ENCODE measurements around the gene PBX2.
"Not testable (repeated sequence)": the region's sequence is repeated elsewhere in the genome, so short reads cannot be mapped to it uniquely, and the experiment has no call there.

Gene PBX2

GRCh38 chr6:32146687-32147086 lies 43.3 kb downstream of the PBX2 start:
- Histone ChIP-seq H3K9me3 (ENCODE audit: control insufficient read depth, low read length) (no peaks in the 10 kb centered on the region), H3K9ac (ENCODE audit: low read length) (no peak overlapping the region), H3K4me1 (ENCODE audit: control insufficient read depth, insufficient read depth, low read length) (peaks cover 17% of the 10 kb centered on the region), H3K36me3 (ENCODE audit: control insufficient read depth, insufficient read depth, low read length) (no peaks in the 10 kb centered on the region), H3K4me3 (ENCODE audit: low read length) (no peak overlapping the region), H3K27me3 (ENCODE audit: control insufficient read depth, insufficient read depth, low read length) (no peaks in the 10 kb centered on the region)

GRCh38 chr6:32146287-32146686 lies 43.7 kb downstream of the PBX2 start:
- Histone ChIP-seq H3K9ac (ENCODE audit: low read length) (no peak overlapping the region), H3K27me3 (ENCODE audit: control insufficient read depth, insufficient read depth, low read length) (no peaks in the 10 kb centered on the region), H3K36me3 (ENCODE audit: control insufficient read depth, insufficient read depth, low read length) (no peaks in the 10 kb centered on the region), H3K9me3 (ENCODE audit: control insufficient read depth, low read length) (no peaks in the 10 kb centered on the region), H3K4me1 (ENCODE audit: control insufficient read depth, insufficient read depth, low read length) (peaks cover 16% of the 10 kb centered on the region), H3K4me3 (ENCODE audit: low read length) (no peak overlapping the region)

GRCh38 chr6:32144238-32144637 lies 45.8 kb downstream of the PBX2 start:
- H3K4me1 ChIP-seq (ENCODE audit: control insufficient read depth, insufficient read depth, low read length): peaks cover 13% of the 10 kb centered on the region
- not testable (repeated sequence) for H3K9ac ChIP-seq (ENCODE audit: low read length); H3K27me3 ChIP-seq (ENCODE audit: control insufficient read depth, insufficient read depth, low read length); H3K4me3 ChIP-seq (ENCODE audit: low read length); H3K9me3 ChIP-seq (ENCODE audit: control insufficient read depth, low read length); H3K36me3 ChIP-seq (ENCODE audit: control insufficient read depth, insufficient read depth, low read length)

GRCh38 chr6:32140420-32141046 lies 49.5 kb downstream of the PBX2 start:
- Histone ChIP-seq H3K27me3 (ENCODE audit: control insufficient read depth, insufficient read depth, low read length) (no peaks in the 10 kb centered on the region), H3K9ac (ENCODE audit: low read length) (no peak overlapping the region), H3K4me1 (ENCODE audit: control insufficient read depth, insufficient read depth, low read length) (peaks cover 3% of the 10 kb centered on the region), H3K4me3 (ENCODE audit: low read length) (no peak overlapping the region), H3K9me3 (ENCODE audit: control insufficient read depth, low read length) (no peaks in the 10 kb centered on the region), H3K36me3 (ENCODE audit: control insufficient read depth, insufficient read depth, low read length) (no peaks in the 10 kb centered on the region)

GRCh38 chr6:32139590-32139989 lies 50.4 kb downstream of the PBX2 start:
- no peak overlapping the region for H3K9ac ChIP-seq (ENCODE audit: low read length)
- H3K4me3 ChIP-seq (ENCODE audit: low read length): no peak overlapping the region
- no peaks in the 10 kb centered on the region for H3K9me3 ChIP-seq (ENCODE audit: control insufficient read depth, low read length)
- peaks cover 3% of the 10 kb centered on the region for H3K4me1 ChIP-seq (ENCODE audit: control insufficient read depth, insufficient read depth, low read length)
- H3K36me3 ChIP-seq (ENCODE audit: control insufficient read depth, insufficient read depth, low read length): no peaks in the 10 kb centered on the region
- no peaks in the 10 kb centered on the region for H3K27me3 ChIP-seq (ENCODE audit: control insufficient read depth, insufficient read depth, low read length)

- Histone ChIP-seq H3K36me3 (ENCODE audit: control insufficient read depth, insufficient read depth, low read length) (no peaks in the 10 kb centered on the region), H3K9ac (ENCODE audit: low read length) (no peak overlapping the region)
Observed at GRCh38 chr6:32137454-32137853, 52.5 kb downstream of the PBX2 start.

More at GRCh38 chr6:32137454-32137853, 52.5 kb downstream of the PBX2 start:
- Histone ChIP-seq H3K4me3 (ENCODE audit: low read length) (no peak overlapping the region), H3K9me3 (ENCODE audit: control insufficient read depth, low read length) (no peaks in the 10 kb centered on the region), H3K27me3 (ENCODE audit: control insufficient read depth, insufficient read depth, low read length) (no peaks in the 10 kb centered on the region), H3K4me1 (ENCODE audit: control insufficient read depth, insufficient read depth, low read length) (no peaks in the 10 kb centered on the region)
